CD4-positive, alpha-beta T cell (primary cell): Measurements from ENCODE around the gene MUC20. TPM values are rescaled to one million over a fixed set of nuclear protein-coding genes. Genes with fewer than 3 reads are reported as not detected.

Experiments
- ATAC-seq: fragments of 200-7000 bp; cut with Tn5 transposase; one replicate; pipeline ENCODE4 v1.10.0; 2022; ENCODE audit warnings: mild to moderate bottlenecking; ENCODE audit not compliant: poor library complexity
- CTCF ChIA-PET: fragments of 350-600 bp; sonication (Branson Sonifier 250); formaldehyde crosslinking; loops from one replicate; lab custom pipeline; 2021; ENCODE audit warnings: antibody characterized with exemption, inconsistent platforms; lab: Charles Lee
- POLR2A ChIA-PET: fragments of 350-600 bp; sonication (Branson Sonifier 250); formaldehyde crosslinking; loops from one replicate; lab custom pipeline; 2021; ENCODE audit warnings: antibody characterized with exemption, inconsistent platforms; lab: Charles Lee
- DNase-seq, 14 experiments: peaks; one replicate each; pipeline ENCODE4 v3.0.0-alpha.2; 2013 to 2020; ENCODE audit warnings: mixed read lengths in 2 of 14
- H3K27ac ChIP-seq, 2 donors: one replicate each; pipeline versions ENCODE4 v1.5.1 to v1.7.0; 2013; ENCODE audit warnings: low read length in 2 of 2, low read depth in 1 of 2, mild to moderate bottlenecking in 1 of 2
- H3K27me3 ChIP-seq, 2 experiments: 1 replicate in 1 of 2; 2 replicates in 1 of 2; pipeline versions ENCODE4 v1.6.1 to v1.7.0; 2013; ENCODE audit warnings: low read length in 2 of 2, control low read depth in 1 of 2, mild to moderate bottlenecking in 1 of 2, moderate library complexity in 1 of 2; ENCODE audit not compliant: insufficient read depth in 2 of 2, control insufficient read depth in 1 of 2
- H3K36me3 ChIP-seq: one replicate; pipeline ENCODE4 v1.6.1; 2013; ENCODE audit warnings: low read length, control low read depth; ENCODE audit not compliant: insufficient read depth
- H3K4me1 ChIP-seq: one replicate; pipeline ENCODE4 v1.6.1; 2013; ENCODE audit warnings: low read length, control low read depth; ENCODE audit not compliant: insufficient read depth
- H3K4me3 ChIP-seq: one replicate; pipeline ENCODE4 v1.5.1; 2013; ENCODE audit warnings: mild to moderate bottlenecking, low read length, moderate library complexity
- H3K9me3 ChIP-seq, 2 experiments: 1 replicate in 1 of 2; 2 replicates in 1 of 2; pipeline versions ENCODE4 v1.6.1 to v1.7.0; 2013; ENCODE audit warnings: low read length in 2 of 2, mild to moderate bottlenecking in 2 of 2, control low read depth in 1 of 2, moderate library complexity in 1 of 2; ENCODE audit not compliant: control insufficient read depth in 1 of 2, insufficient read depth in 1 of 2
- H3K27ac Mint-ChIP-seq: one replicate; pipeline ENCODE4 v1.8.0; 2020; ENCODE audit warnings: mixed read lengths
- H3K27me3 Mint-ChIP-seq: one replicate; pipeline ENCODE4 v1.8.0; 2021; ENCODE audit warnings: mixed read lengths
- H3K36me3 Mint-ChIP-seq: one replicate; pipeline ENCODE4 v1.8.0; 2021; ENCODE audit warnings: low read depth, mixed read lengths
- H3K4me1 Mint-ChIP-seq: one replicate; pipeline ENCODE4 v1.8.0; 2021; ENCODE audit warnings: low read depth, mixed read lengths
- H3K4me3 Mint-ChIP-seq: one replicate; pipeline ENCODE4 v1.8.0; 2020; ENCODE audit warnings: mild to moderate bottlenecking, mixed read lengths
- H3K9me3 Mint-ChIP-seq: one replicate; pipeline ENCODE4 v1.8.0; 2020; ENCODE audit warnings: mixed read lengths
- CTCF ChIP-seq: fragments of 200-600 bp; IDR thresholded peaks from one replicate; pipeline ENCODE4 v1.8.0; 2022; ENCODE audit warnings: antibody characterized with exemption, mild to moderate bottlenecking
- intact Hi-C, 2 experiments: fragments of 100-400 bp; cut with DNase I in 1 of 2; cut with micrococcal nuclease in 1 of 2; formaldehyde crosslinking; loops; one replicate each; pipeline versions ENCODE4 v1.15.1 to v1.9.0; 2023 to 2025; cut with DNase I, micrococcal nuclease
- total RNA-seq, 174 experiments: library from RNA in 2 of 174; stranded (reverse) in 2 of 174; gene quantifications; one replicate each; pipeline ENCODE4 v1.2.3 and lab custom pipeline; 2021 to 2026

MUC20 gene
- total RNA-seq, 2 experiments from 2014 or later: 3.9 to 4.1 TPM

GRCh38 chr3:195767792-195768191 is 47.0 kb downstream of the MUC20 start:
- POLR2A ChIA-PET: no interaction called here
- Histone ChIP-seq H3K36me3 (no peaks in the 10 kb centered on the region), H3K4me1 (no peaks in the 10 kb centered on the region), H3K27ac (no peak overlapping the region), H3K4me3 (no peak overlapping the region), H3K9me3 (peaks cover 0 to 23% of the 10 kb centered on the region in 2 experiments), H3K27me3 (peaks cover 0 to 2% of the 10 kb centered on the region in 2 experiments)
- Mint-ChIP-seq H3K4me3 (no peak overlapping the region), H3K9me3 (no peaks in the 10 kb centered on the region), H3K27me3 (peaks cover 16% of the 10 kb centered on the region), H3K36me3 (no peaks in the 10 kb centered on the region), H3K27ac (no peak overlapping the region), H3K4me1 (no peaks in the 10 kb centered on the region)
- DNase-seq: no peak
- intact Hi-C loops: no loop called here
- no peak for TF ChIP-seq CTCF
- CTCF ChIA-PET: no interaction called here
- ATAC-seq: no peak

DNA sequence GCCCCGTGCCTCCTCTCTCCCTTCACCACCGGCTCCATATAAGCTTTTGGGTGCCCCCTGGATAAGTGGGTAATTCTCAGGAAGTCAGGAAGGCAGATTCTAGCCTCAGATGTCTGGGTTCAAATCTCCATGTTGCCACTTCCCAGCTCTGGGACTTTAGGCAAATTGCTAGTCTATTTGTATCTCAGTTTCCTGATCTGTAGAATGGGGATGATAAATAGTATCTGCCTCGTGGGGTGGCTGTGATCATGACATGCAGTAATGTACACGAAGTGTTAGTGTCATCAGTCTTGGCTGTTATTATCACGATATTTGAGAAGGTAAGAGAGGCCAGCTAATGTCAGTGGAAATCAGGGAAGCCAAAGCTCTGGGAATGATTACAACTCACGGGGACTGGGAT is 47.6 kb downstream of the MUC20 start:
- H3K4me1 Mint-ChIP-seq: no peaks in the 10 kb centered on the region
- ATAC-seq (no peak), DNase-seq (no peak)
- ChIA-PET POLR2A (no interaction called here), CTCF (no interaction called here)
- peaks cover 12% of the 10 kb centered on the region for H3K27me3 Mint-ChIP-seq
- intact Hi-C loops: no loop called here
- TF ChIP-seq CTCF: no peak
- no peaks in the 10 kb centered on the region for H3K36me3 Mint-ChIP-seq
- Histone ChIP-seq H3K4me1 (no peaks in the 10 kb centered on the region), H3K4me3 (no peak overlapping the region), H3K27me3 (peaks cover 0 to 2% of the 10 kb centered on the region in 2 experiments), H3K36me3 (no peaks in the 10 kb centered on the region), H3K27ac (no peak overlapping the region), H3K9me3 (peaks cover 0 to 19% of the 10 kb centered on the region in 2 experiments)
- H3K4me3 Mint-ChIP-seq: no peak overlapping the region
- H3K9me3 Mint-ChIP-seq: no peaks in the 10 kb centered on the region
- no peak overlapping the region for H3K27ac Mint-ChIP-seq

GRCh38 chr3:195768831-195769303 is 48.1 kb downstream of the MUC20 start:
- peaks cover 0 to 16% of the 10 kb centered on the region in 2 experiments for H3K9me3 ChIP-seq
- H3K4me3 ChIP-seq: no peak overlapping the region
- H3K27ac ChIP-seq: no peak overlapping the region
- H3K4me3 Mint-ChIP-seq: no peak overlapping the region
- no peaks in the 10 kb centered on the region for H3K4me1 ChIP-seq
- DNase-seq (no peak), ATAC-seq (no peak)
- no peaks in the 10 kb centered on the region for H3K36me3 ChIP-seq
- H3K27me3 ChIP-seq: no peaks in the 10 kb centered on the region
- no peak overlapping the region for H3K27ac Mint-ChIP-seq
- POLR2A ChIA-PET: no interaction called here
- CTCF ChIA-PET: no interaction called here
- H3K9me3 Mint-ChIP-seq: no peaks in the 10 kb centered on the region
- no peak for TF ChIP-seq CTCF
- no peaks in the 10 kb centered on the region for H3K4me1 Mint-ChIP-seq
- no peaks in the 10 kb centered on the region for H3K36me3 Mint-ChIP-seq
- intact Hi-C loops: no loop called here
- peaks cover 7% of the 10 kb centered on the region for H3K27me3 Mint-ChIP-seq
